Adipose tissue (tissue), 3 donors: Measurements from ENCODE around the gene INSL3. TPM values are rescaled to one million over a fixed set of nuclear protein-coding genes. Genes with fewer than 3 reads are reported as not detected.

Experiments used
- H3K27ac ChIP-seq: one replicate; pipeline ENCODE4 v1.5.1; 2013; ENCODE audit warnings: low read depth, low read length
- WGBS, 3 donors: extraction: QIAGEN DNeasy Blood & Tissue Kit; methylation state at CpG; one replicate each; pipeline ENCODE4 v1.1.7; 2013; 5-methylcytosine and 5-hydroxymethylcytosine counted together
- polyA plus RNA-seq, 3 donors: library from polyadenylated mRNA; stranded (reverse); fragments of 200-250 nt; gene quantifications; one replicate each; pipeline ENCODE4 v1.2.3, GENCODE V29; 2013
- donor health status: healthy with polysubstance abuse.
- donor health status: Bipolar disorder and iron deficiency.
- donor health status: healthy.

The INSL3 gene, protein sequence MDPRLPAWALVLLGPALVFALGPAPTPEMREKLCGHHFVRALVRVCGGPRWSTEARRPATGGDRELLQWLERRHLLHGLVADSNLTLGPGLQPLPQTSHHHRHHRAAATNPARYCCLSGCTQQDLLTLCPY
- under 1 TPM in 2 of 3 donors, not detected in 1; 0.33 to 0.45 TPM for polyA plus RNA-seq

DNA sequence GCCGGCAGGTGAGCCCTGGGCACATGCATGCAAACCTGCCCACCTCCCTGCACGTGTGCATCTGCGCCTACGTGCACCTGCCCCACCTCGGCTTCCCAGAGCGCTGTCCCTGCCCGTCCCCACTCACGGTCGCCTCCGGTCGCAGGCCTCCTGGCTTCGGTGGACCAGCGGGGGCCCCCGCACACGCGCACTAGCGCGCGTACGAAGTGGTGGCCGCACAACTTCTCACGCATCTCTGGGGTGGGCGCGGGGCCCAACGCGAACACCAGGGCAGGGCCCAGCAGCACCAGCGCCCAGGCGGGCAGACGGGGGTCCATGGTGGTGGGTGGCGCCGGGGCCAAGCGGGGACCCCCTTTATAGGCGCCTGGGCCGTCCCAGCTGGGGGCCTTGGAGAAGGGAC lies at the start of gene INSL3:
TSS of gene INSL3 (minus strand) at position 330 of the 400 bp plus-strand sequence. CDS start at position 317, 13 bp downstream.
- 64 to 76% (median 65%) methylated on average over 34 of the region's 34 CpGs for WGBS, 3 donors
- no peak within 1 kb of the TSS for H3K27ac ChIP-seq

GRCh38 chr19:17869114-17869608 lies 47.8 kb upstream of the INSL3 start:
- WGBS, 3 donors: 36 to 63% (median 59%) methylated on average over 11 of the region's 11 CpGs

DNA sequence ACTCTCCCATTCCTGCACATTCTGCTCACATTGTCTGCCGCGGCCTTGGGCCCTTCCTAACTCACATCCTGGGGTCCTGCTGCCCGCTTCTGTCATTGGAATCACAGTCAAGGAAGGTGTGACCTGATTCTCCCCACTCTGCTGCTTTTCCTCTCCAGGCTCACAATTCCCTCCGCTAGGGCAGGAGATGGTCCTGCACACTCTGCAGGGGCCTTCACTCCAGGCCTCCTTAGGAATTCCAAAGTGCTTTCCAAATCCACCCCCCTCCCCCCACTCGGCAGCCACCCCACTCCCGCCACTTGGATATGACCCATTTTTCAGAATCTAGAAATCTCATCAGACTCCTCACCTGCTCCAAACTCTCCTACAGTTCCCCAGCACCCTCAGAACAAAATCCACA lies 47.4 kb upstream of the INSL3 start:
- WGBS, 3 donors: 50 to 73% (median 68%) methylated on average over 6 of the region's 6 CpGs
- H3K27ac ChIP-seq: no peak overlapping the region

More at GRCh38 chr19:17869114-17869608, 47.8 kb upstream of the INSL3 start:
- no peak overlapping the region for H3K27ac ChIP-seq

- WGBS, 3 donors: 58 to 77% (median 66%) methylated on average over 11 of the region's 11 CpGs
- H3K27ac ChIP-seq: no peak overlapping the region
Measured at GRCh38 chr19:17866964-17867486, 45.7 kb upstream of the INSL3 start.

GRCh38 chr19:17866312-17866963 lies 45.1 kb upstream of the INSL3 start:
- WGBS, 3 donors: 85 to 90% (median 86%) methylated on average over 8 of the region's 8 CpGs
- H3K27ac ChIP-seq: no peak overlapping the region

GRCh38 chr19:17865364-17866311 lies 44.3 kb upstream of the INSL3 start:
- no peak overlapping the region for H3K27ac ChIP-seq
- 66 to 76% (median 67%) methylated on average over 13 of the region's 13 CpGs for WGBS, 3 donors

- WGBS, 3 donors: 70 to 83% (median 79%) methylated on average over 8 of the region's 8 CpGs
- H3K27ac ChIP-seq: no peak overlapping the region
Measured at GRCh38 chr19:17863520-17864182, 42.3 kb upstream of the INSL3 start.

DNA sequence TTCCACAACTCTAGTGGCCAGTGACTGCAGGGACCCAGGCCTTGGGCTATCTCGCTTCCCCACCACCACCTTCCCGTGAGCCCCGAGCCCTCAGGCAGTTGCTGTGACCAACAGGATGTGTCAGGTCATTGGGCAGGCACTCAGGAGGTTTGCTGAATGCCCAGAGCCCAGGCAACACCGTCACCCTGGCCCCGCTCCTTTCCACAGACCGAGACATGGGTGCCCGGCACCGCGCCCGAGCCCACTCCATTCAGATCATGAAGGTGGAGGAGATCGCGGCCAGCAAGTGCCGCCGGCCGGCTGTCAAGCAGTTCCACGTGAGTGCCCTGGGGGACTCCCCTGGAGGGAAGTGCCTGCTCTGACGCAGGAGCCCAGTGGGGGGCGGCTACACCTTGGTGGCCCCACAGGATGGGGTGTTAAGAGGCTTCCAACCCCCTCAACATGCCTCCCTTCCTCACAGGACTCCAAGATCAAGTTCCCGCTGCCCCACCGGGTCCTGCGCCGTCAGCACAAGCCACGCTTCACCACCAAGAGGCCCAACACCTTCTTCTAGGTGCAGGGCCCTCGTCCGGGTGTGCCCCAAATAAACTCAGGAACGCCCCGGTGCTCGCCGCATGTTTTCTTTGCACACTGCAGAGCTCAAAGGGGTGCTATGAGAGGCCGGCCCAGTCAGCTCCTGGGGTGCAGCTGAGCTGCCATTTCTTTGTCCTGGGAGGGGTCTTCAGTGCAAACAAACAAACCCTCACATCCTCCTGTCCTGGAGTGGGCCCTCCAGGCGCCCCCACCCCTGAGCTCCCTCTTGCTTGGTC lies 41.6 kb upstream of the INSL3 start:
- no peak overlapping the region for H3K27ac ChIP-seq
- 81 to 90% (median 88%) methylated on average over 24 to 31 of the region's 31 CpGs for WGBS, 3 donors

DNA sequence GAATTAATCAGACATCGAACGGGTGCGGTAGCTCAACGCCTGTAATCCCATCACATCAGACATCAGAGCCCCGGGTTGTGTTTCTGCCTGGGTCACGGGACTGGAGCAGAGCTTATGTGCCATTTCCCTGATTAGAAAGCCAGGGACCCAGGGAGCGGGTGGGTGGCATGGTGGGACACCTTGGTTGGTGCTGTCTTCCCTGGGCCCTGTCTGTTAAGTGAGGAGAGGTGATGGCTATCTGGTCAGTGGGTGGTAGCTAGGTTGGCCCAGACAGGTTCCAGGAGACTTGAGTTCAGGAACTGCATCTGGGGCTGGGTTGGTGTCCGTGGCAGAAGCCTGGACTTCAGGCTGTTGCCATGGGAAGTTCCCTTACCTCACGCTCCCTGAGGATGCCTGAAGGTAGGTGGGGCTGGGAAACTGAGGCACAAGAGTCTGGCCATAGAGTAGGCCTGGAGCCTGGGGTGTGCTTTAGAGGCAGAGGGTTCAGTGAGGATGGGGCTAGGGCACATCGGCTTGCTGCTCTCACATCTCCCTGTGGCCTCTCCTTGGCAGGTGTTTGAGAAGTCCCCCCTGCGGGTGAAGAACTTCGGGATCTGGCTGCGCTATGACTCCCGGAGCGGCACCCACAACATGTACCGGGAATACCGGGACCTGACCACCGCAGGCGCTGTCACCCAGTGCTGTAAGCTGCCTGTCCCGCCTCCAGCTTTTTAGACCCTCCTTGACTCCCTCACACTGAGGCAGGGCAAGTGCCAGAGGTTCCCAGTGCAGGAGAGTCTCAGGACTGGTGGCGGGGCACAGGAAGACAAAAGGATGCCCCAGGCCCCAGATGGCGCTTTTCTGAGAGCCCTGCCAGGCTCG lies 40.5 kb upstream of the INSL3 start:
- H3K27ac ChIP-seq: no peak overlapping the region

DNA sequence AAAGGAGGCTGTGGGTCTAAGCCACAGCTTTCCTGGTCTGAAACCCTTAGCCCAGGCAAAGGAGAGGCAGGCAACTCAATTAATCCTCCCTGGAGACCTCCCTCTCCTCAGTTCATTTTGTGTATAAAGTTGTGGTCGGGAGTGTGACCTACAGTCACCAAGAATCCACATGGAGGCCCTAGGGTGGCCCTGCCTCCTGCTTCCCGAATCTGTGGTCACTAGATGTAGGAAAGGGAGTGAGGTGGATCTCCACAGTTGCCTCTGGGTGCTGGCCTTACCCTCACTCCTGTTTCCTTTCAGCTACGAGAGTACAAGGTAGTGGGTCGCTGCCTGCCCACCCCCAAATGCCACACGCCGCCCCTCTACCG lies 39.7 kb upstream of the INSL3 start:
- WGBS, 3 donors: 30 to 47% (median 36%) methylated on average over 4 to 7 of the region's 7 CpGs
- no peak overlapping the region for H3K27ac ChIP-seq

More for the DNA sequence above, 40.5 kb upstream of the INSL3 start:
- 78 to 81% (median 79%) methylated on average over 21 to 23 of the region's 23 CpGs for WGBS, 3 donors

- peak overlapping the region; percentile 79 for H3K27ac ChIP-seq
- WGBS, 3 donors: 0 to 1% (median 1%) methylated on average over 22 of the region's 22 CpGs
Measured at GRCh38 chr19:17860331-17860992, 39.1 kb upstream of the INSL3 start.

GRCh38 chr19:17859533-17860330 lies 38.4 kb upstream of the INSL3 start, which contains the start of gene RPL18A:
Gene RPL18A (plus strand): TSS chr19:17859910. CDS start chr19:17859957, 47 bp downstream.
- peak within 1 kb of the TSS; percentile 79 for H3K27ac ChIP-seq
- 0 to 1% (median 0%) methylated on average over 75 to 80 of the region's 80 CpGs for WGBS, 3 donors

- H3K27ac ChIP-seq: no peak overlapping the region
Measured at GRCh38 chr19:17855280-17856152, 34.2 kb upstream of the INSL3 start.

DNA sequence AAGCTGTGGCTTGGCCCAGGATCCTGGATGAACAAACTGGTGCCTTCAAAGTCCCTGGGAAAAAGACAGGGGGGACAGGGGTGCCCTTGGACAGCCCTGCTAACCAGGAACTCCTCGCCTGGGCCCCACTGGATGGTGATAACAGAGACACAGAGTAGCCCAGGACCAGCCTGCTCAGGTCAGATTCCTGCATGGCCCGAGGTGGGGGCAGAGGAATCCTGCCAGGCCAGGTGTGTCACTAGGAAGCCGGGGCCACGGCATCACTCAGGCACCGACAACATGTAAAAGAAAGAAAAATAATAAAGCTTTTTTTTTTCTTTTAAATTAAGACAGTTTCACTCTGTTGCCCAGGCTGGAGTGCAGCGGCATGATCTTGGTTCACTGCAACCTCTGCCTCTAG lies 32.7 kb upstream of the INSL3 start:
- 69 to 96% (median 93%) methylated on average over 6 of the region's 6 CpGs for WGBS, 3 donors
- H3K27ac ChIP-seq: no peak overlapping the region

More at GRCh38 chr19:17855280-17856152, 34.2 kb upstream of the INSL3 start:
- WGBS, 3 donors: 12 to 16% (median 15%) methylated on average over 29 of the region's 29 CpGs
